ENCODE results near the gene LRMDA. TPM values are rescaled to one million over a fixed set of nuclear protein-coding genes. Genes with fewer than 3 reads are reported as not detected.

The LRMDA gene
- total RNA-seq, 4 donors from 2014 or later: 0.88 to 14.1 (median 5.1) TPM; not detected in 1

DNA sequence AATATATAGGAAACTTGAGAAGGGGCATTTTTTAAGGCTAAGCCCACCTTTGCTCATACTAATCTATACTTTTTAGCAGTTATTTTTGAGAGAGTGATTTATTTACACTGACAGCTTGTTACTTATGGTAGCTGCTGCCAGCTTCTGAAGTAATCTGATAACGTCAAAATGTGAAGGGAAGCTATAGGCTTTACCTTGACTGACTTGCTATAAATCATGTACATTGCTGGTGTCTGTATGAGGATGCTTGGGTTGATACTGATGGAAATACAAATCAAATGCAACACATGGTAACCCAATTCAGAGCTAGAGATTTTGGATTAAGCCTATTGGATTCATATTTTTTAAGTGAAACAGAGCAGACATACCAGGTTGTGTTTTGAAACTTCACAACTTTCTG lies 299.4 kb downstream of the LRMDA start:
- DNase-seq: no peak
- no peak overlapping the region for H3K27ac ChIP-seq
- TF ChIP-seq, protein P1, sequence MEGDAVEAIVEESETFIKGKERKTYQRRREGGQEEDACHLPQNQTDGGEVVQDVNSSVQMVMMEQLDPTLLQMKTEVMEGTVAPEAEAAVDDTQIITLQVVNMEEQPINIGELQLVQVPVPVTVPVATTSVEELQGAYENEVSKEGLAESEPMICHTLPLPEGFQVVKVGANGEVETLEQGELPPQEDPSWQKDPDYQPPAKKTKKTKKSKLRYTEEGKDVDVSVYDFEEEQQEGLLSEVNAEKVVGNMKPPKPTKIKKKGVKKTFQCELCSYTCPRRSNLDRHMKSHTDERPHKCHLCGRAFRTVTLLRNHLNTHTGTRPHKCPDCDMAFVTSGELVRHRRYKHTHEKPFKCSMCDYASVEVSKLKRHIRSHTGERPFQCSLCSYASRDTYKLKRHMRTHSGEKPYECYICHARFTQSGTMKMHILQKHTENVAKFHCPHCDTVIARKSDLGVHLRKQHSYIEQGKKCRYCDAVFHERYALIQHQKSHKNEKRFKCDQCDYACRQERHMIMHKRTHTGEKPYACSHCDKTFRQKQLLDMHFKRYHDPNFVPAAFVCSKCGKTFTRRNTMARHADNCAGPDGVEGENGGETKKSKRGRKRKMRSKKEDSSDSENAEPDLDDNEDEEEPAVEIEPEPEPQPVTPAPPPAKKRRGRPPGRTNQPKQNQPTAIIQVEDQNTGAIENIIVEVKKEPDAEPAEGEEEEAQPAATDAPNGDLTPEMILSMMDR (IDR thresholded peaks at IDR 0.05): no peak
- TF ChIP-seq POLR2A (IDR thresholded peaks at IDR 0.05): no peak
- no peaks in the 10 kb centered on the region for H3K36me3 ChIP-seq
- no peaks in the 10 kb centered on the region for H3K9me3 ChIP-seq
- intact Hi-C loops (cut with DNase I): no loop called here
- H3K4me1 ChIP-seq: no peaks in the 10 kb centered on the region
- H3K4me3 ChIP-seq: no peak overlapping the region
- 53 to 58% methylated on average over 1 of the region's 1 CpG for WGBS, 2 donors
- no peaks in the 10 kb centered on the region for H3K27me3 ChIP-seq

DNA sequence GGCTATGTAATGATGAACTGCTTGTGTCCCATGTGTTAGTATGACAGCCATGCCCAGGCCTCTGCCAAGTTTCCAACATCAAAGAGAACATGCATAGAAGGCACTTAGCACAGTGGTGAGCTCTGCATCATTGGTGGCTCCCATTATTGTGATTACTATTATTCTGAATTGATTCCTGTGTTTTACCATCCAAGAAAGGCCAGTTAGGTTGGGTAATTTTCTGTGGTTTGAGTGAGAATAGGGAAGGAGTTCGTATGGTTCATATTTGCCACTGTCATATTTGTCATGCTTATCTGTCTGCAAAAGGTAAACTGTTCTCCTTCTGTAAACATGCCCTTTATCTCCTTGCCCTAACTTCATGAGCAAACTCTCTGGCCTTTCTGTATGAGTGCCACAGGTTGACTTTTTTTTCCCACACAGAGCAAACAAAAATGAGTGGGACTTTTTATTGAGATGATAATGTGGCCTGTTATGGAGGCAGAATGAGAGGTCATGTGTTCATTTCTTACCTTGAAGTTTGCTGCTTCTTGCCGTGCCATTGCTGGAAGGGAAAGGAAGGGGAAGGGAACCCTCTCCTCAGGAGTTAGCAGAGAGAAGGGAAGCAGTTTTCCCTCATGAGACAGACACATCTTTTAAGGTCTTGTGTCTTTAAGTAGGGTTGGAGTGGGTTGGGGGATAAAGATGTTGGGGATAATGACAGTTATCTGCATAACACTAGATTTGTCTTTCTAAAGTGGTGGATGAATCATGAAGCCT lies 301.9 kb downstream of the LRMDA start:
- no peaks in the 10 kb centered on the region for H3K9me3 ChIP-seq
- WGBS, 2 donors: 62 to 78% methylated on average over 2 of the region's 2 CpGs
- intact Hi-C loops (cut with DNase I): no loop called here

DNA sequence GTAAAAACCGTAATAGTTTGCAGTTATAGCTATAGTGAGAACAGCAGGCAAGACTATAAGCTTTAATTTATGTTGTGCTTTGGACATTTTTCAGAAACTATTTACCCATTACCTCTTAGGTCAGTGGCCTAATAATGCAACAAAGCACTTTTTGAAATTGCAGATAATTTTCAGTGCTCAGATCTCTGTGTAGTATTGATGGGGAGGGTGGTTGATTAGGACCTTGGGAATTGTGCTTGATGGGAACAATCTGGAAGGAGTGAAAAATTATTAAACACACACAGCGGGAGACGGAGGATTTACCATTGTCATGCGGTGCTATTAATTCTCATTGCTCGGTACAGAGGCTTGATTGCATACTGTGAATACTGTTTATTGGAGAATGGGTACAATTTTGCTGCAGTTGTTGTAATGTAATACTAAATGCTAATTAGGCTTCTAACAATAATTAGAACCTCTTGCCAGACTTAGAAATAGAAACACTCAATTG lies 304.8 kb downstream of the LRMDA start:
- Histone ChIP-seq H3K4me1 (peaks cover 0 to 8% (median 0%) of the 10 kb centered on the region in 3 donors), H3K36me3 (no peaks in the 10 kb centered on the region), H3K27me3 (no peaks in the 10 kb centered on the region), H3K4me3 (no peak overlapping the region), H3K27ac (no peak overlapping the region), H3K9me3 (no peaks in the 10 kb centered on the region)
- TF ChIP-seq, protein P1 (IDR thresholded peaks at IDR 0.05): no peak
- TF ChIP-seq POLR2A (IDR thresholded peaks at IDR 0.05): no peak
- intact Hi-C loops (cut with DNase I): no loop called here
- 77 to 90% methylated on average over 5 of the region's 5 CpGs for WGBS, 2 donors
- no peak for DNase-seq

More for the DNA sequence above, 301.9 kb downstream of the LRMDA start:
- Histone ChIP-seq H3K36me3 (no peaks in the 10 kb centered on the region), H3K4me3 (no peak overlapping the region), H3K27ac (no peak overlapping the region), H3K4me1 (peaks cover 0 to 8% (median 0%) of the 10 kb centered on the region in 3 donors), H3K27me3 (no peaks in the 10 kb centered on the region)
- DNase-seq: no peak
- TF ChIP-seq, protein P1 (IDR thresholded peaks at IDR 0.05): no peak
- TF ChIP-seq POLR2A (IDR thresholded peaks at IDR 0.05): no peak

DNA sequence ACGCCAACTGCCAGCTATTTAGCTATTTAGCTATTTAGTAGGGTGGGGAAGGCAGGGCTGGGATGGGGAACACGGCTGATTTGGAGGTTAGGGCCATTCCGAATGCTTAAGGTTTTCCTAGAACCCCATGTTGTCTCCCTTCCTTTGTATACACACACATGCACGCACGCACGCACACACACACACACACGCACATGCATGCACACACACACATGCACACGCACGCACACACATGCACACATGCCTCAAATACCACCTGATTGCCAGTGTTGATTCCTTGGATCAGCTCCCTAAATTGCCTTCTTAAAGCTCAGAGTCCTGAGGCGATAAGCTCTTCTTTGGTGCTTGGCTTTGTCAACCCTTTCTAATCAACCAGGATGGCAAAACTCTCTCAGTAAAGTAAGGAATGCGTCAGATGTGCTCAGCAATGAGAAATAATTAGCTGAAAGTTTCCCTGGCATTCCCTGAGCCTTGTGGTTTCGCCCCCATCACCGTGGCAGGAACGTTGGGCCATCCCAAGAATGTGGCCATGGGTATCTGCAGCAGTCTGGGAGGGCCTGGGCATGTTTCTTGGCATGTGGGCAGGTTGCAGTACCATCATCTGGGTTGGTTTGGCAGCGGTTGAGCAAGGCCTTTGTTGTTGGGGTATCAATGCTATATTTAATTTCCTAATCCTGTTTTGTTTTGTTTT lies 305.6 kb downstream of the LRMDA start:
- no peak for TF ChIP-seq POLR2A (IDR thresholded peaks at IDR 0.05)
- TF ChIP-seq, protein P1 (IDR thresholded peaks at IDR 0.05): no peak
- H3K4me3 ChIP-seq: no peak overlapping the region
- WGBS, 2 donors: 56 to 68% methylated on average over 13 to 15 of the region's 15 CpGs
- no peaks in the 10 kb centered on the region for H3K27me3 ChIP-seq
- DNase-seq: no peak
- peaks cover 0 to 8% (median 0%) of the 10 kb centered on the region in 3 donors for H3K4me1 ChIP-seq
- H3K36me3 ChIP-seq: no peaks in the 10 kb centered on the region
- no peak overlapping the region for H3K27ac ChIP-seq
- no peaks in the 10 kb centered on the region for H3K9me3 ChIP-seq
- intact Hi-C loops (cut with DNase I): no loop called here

DNA sequence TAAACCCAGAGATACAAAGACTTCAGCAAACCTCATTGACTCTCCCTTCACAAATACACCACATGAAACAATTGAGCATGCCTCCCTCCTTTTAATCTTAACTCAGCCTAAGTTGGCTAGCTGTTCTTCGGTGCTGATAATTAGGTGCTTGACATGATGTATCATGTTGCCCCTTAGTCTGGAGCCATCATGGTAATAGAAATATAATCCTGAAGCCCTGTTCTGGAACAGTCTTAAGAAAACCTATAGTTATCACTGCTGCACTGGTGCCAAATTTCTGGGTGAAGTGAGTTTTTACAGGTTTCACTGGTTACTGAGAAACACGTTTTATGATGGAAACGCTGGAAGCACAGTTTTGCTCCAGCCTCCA lies 306.1 kb downstream of the LRMDA start:
- intact Hi-C loops (cut with DNase I): no loop called here
- no peaks in the 10 kb centered on the region for H3K27me3 ChIP-seq
- peaks cover 0 to 8% (median 0%) of the 10 kb centered on the region in 3 donors for H3K4me1 ChIP-seq
- 40 to 50% methylated on average over 3 of the region's 3 CpGs for WGBS, 2 donors
- no peak overlapping the region for H3K27ac ChIP-seq
- TF ChIP-seq POLR2A (IDR thresholded peaks at IDR 0.05): no peak
- TF ChIP-seq, protein P1 (IDR thresholded peaks at IDR 0.05): no peak
- no peak overlapping the region for H3K4me3 ChIP-seq
- DNase-seq: no peak
- H3K36me3 ChIP-seq: no peaks in the 10 kb centered on the region
- H3K9me3 ChIP-seq: no peaks in the 10 kb centered on the region
